HG02870 (cell line): ENCODE results near the gene SLC24A1.

Source experiments
- ATAC-seq: cut with Tn5 transposase; IDR thresholded peaks from one replicate; pipeline ENCODE4 v1.9.1; 2021; ENCODE audit warnings: mild to moderate bottlenecking, moderate library complexity; ENCODE audit not compliant: unreplicated experiment

The SLC24A1 gene

GRCh38 chr15:65618560-65619109 is 3.1 kb upstream of the SLC24A1 start:
- ATAC-seq: no peak

GRCh38 chr15:65619626-65620290 is 2.0 kb upstream of the SLC24A1 start:
- ATAC-seq: no peak

GRCh38 chr15:65620833-65621232 is 905 bp upstream of the SLC24A1 start:
- ATAC-seq: no peak

GRCh38 chr15:65623103-65623502 is 1.4 kb downstream of the SLC24A1 start:
- ATAC-seq: no peak

GRCh38 chr15:65626856-65627255 is 5.1 kb downstream of the SLC24A1 start:
- ATAC-seq: no peak

GRCh38 chr15:65629548-65629947 is 7.8 kb downstream of the SLC24A1 start:
- ATAC-seq: no peak

GRCh38 chr15:65630760-65631159 is 9.0 kb downstream of the SLC24A1 start:
- no peak for ATAC-seq

- no peak for ATAC-seq
Observed at GRCh38 chr15:65631503-65631902, 9.8 kb downstream of the SLC24A1 start.

GRCh38 chr15:65632780-65633375 is 11.1 kb downstream of the SLC24A1 start:
- no peak for ATAC-seq

- ATAC-seq: no peak
Observed at GRCh38 chr15:65633752-65634151, 12.0 kb downstream of the SLC24A1 start.

GRCh38 chr15:65634356-65634755 is 12.6 kb downstream of the SLC24A1 start:
- ATAC-seq: no peak

GRCh38 chr15:65638109-65638508 is 16.4 kb downstream of the SLC24A1 start:
- no peak for ATAC-seq

GRCh38 chr15:65638681-65639089 is 16.9 kb downstream of the SLC24A1 start:
- ATAC-seq: no peak

- no peak for ATAC-seq
Observed at GRCh38 chr15:65639509-65639908, 17.8 kb downstream of the SLC24A1 start.

- no peak for ATAC-seq
Observed at GRCh38 chr15:65641768-65642475, 20.2 kb downstream of the SLC24A1 start.

GRCh38 chr15:65642594-65642993 is 20.9 kb downstream of the SLC24A1 start:
- no peak for ATAC-seq

- no peak for ATAC-seq
Observed at GRCh38 chr15:65644282-65644681, 22.5 kb downstream of the SLC24A1 start.

- no peak for ATAC-seq
Observed at GRCh38 chr15:65645392-65645791, 23.7 kb downstream of the SLC24A1 start.

- ATAC-seq: no peak
Observed at GRCh38 chr15:65646486-65646885, 24.7 kb downstream of the SLC24A1 start.

GRCh38 chr15:65650312-65651041 is 28.7 kb downstream of the SLC24A1 start:
- no peak for ATAC-seq

- ATAC-seq: no peak
Observed at GRCh38 chr15:65651042-65651322, 29.2 kb downstream of the SLC24A1 start.
